ENCODE data around the gene SLA2.
"Not testable (repeated sequence)": the region's sequence is repeated elsewhere in the genome, so short reads cannot be mapped to it uniquely, and the experiment has no call there.

SLA2 gene

GRCh38 chr20:36569847-36570429 lies 76.1 kb downstream of the SLA2 start:
- H3K4me1 ChIP-seq: peaks cover 19% of the 10 kb centered on the region
- in situ Hi-C loops (cut with MboI; ENCODE audit: low sequenced_read_pairs): no loop called here
- H3K27me3 ChIP-seq (ENCODE audit: low read depth): no peaks in the 10 kb centered on the region
- H3K36me3 ChIP-seq (replicated peaks): no peaks in the 10 kb centered on the region
- DNase-seq (ENCODE audit: low spot score in 2 of 2): no peak
- no peaks in the 10 kb centered on the region; the same call in 1 of the 2 replicates for H3K9me3 ChIP-seq
- H3K4me3 ChIP-seq: no peak overlapping the region

GRCh38 chr20:36565520-36565919 lies 80.5 kb downstream of the SLA2 start:
- Histone ChIP-seq H3K36me3 (replicated peaks) (no peaks in the 10 kb centered on the region), H3K27me3 (ENCODE audit: low read depth) (no peaks in the 10 kb centered on the region), H3K4me3 (no peak overlapping the region), H3K9me3 (no peaks in the 10 kb centered on the region; the same call in 1 of the 2 replicates), H3K4me1 (no peaks in the 10 kb centered on the region)
- in situ Hi-C loops (cut with MboI; ENCODE audit: low sequenced_read_pairs): no loop called here
- DNase-seq (ENCODE audit: low spot score in 2 of 2): no peak

GRCh38 chr20:36564726-36565121 lies 81.3 kb downstream of the SLA2 start:
- in situ Hi-C loops (cut with MboI; ENCODE audit: low sequenced_read_pairs); H3K27me3 ChIP-seq (ENCODE audit: low read depth); H3K36me3 ChIP-seq (replicated peaks); H3K4me3 ChIP-seq; DNase-seq (ENCODE audit: low spot score in 2 of 2); H3K4me1 ChIP-seq; H3K9me3 ChIP-seq: not testable (repeated sequence)

GRCh38 chr20:36564078-36564725 lies 81.8 kb downstream of the SLA2 start:
- DNase-seq (ENCODE audit: low spot score in 2 of 2); H3K9me3 ChIP-seq; in situ Hi-C loops (cut with MboI; ENCODE audit: low sequenced_read_pairs); H3K4me3 ChIP-seq; H3K4me1 ChIP-seq; H3K36me3 ChIP-seq (replicated peaks); H3K27me3 ChIP-seq (ENCODE audit: low read depth): not testable (repeated sequence)

- H3K4me3 ChIP-seq: no peak overlapping the region
- in situ Hi-C loops (cut with MboI; ENCODE audit: low sequenced_read_pairs): no loop called here
- H3K36me3 ChIP-seq (replicated peaks): no peaks in the 10 kb centered on the region
Measured at GRCh38 chr20:36563374-36563773, 82.6 kb downstream of the SLA2 start.

GRCh38 chr20:36562724-36563123 lies 83.3 kb downstream of the SLA2 start:
- H3K27me3 ChIP-seq (ENCODE audit: low read depth): no peaks in the 10 kb centered on the region
- no peak overlapping the region for H3K4me3 ChIP-seq
- no peaks in the 10 kb centered on the region; the same call in 1 of the 2 replicates for H3K9me3 ChIP-seq
- no peak for DNase-seq (ENCODE audit: low spot score in 2 of 2)
- in situ Hi-C loops (cut with MboI; ENCODE audit: low sequenced_read_pairs): no loop called here
- H3K36me3 ChIP-seq (replicated peaks): no peaks in the 10 kb centered on the region
- H3K4me1 ChIP-seq: no peaks in the 10 kb centered on the region

More at GRCh38 chr20:36563374-36563773, 82.6 kb downstream of the SLA2 start:
- Histone ChIP-seq H3K9me3 (no peaks in the 10 kb centered on the region; the same call in 1 of the 2 replicates), H3K4me1 (no peaks in the 10 kb centered on the region), H3K27me3 (ENCODE audit: low read depth) (no peaks in the 10 kb centered on the region)
- DNase-seq (ENCODE audit: low spot score in 2 of 2): no peak

Data from HAP-1 (cell line).